Jurkat, Clone E6-1 (cell line): ENCODE results near the gene CYP27A1.
"Not testable (repeated sequence)": the region's sequence is repeated elsewhere in the genome, so short reads cannot be mapped to it uniquely, and the experiment has no call there.

Experiments
- DNase-seq: peaks from one replicate; pipeline ENCODE4 v3.0.0-alpha.2; 2011; ENCODE audit warnings: low read depth, low spot score
- H3K4me3 ChIP-seq: 2 replicates; pipeline ENCODE4 v1.5.1; 2011; ENCODE audit warnings: mild to moderate bottlenecking, low read length, control low read depth, moderate library complexity

Gene CYP27A1

GRCh38 chr2:218761795-218762194, 20.2 kb upstream of the CYP27A1 start:
- no peak for DNase-seq

GRCh38 chr2:218772759-218773158, 9.2 kb upstream of the CYP27A1 start:
- H3K4me3 ChIP-seq, DNase-seq: not testable (repeated sequence)

More at GRCh38 chr2:218761795-218762194, 20.2 kb upstream of the CYP27A1 start:
- H3K4me3 ChIP-seq: no peak overlapping the region

GRCh38 chr2:218773881-218774280, 8.1 kb upstream of the CYP27A1 start:
- DNase-seq: no peak
- H3K4me3 ChIP-seq: no peak overlapping the region

- H3K4me3 ChIP-seq: no peak overlapping the region
- no peak for DNase-seq
These were observed 5.5 kb upstream of the CYP27A1 start for GRCh38 chr2:218776488-218776887.

- no peak for DNase-seq
- H3K4me3 ChIP-seq: no peak overlapping the region
These were observed 4.5 kb upstream of the CYP27A1 start for GRCh38 chr2:218777276-218777990.

GRCh38 chr2:218780046-218780445, 1.9 kb upstream of the CYP27A1 start:
- no peak for DNase-seq
- no peak overlapping the region for H3K4me3 ChIP-seq

GRCh38 chr2:218780851-218781690, 876 bp upstream of the CYP27A1 start:
- DNase-seq: no peak
- no peak overlapping the region for H3K4me3 ChIP-seq

- no peak for DNase-seq
- no peak overlapping the region for H3K4me3 ChIP-seq
These were observed 539 bp downstream of the CYP27A1 start for GRCh38 chr2:218782528-218782844.

GRCh38 chr2:218783688-218784087, 1.7 kb downstream of the CYP27A1 start:
- H3K4me3 ChIP-seq: no peak overlapping the region
- DNase-seq: no peak

GRCh38 chr2:218785103-218785502, 3.2 kb downstream of the CYP27A1 start:
- no peak overlapping the region for H3K4me3 ChIP-seq
- DNase-seq: no peak

GRCh38 chr2:218786133-218786532, 4.2 kb downstream of the CYP27A1 start:
- DNase-seq: no peak
- no peak overlapping the region for H3K4me3 ChIP-seq

GRCh38 chr2:218788529-218789255, 6.7 kb downstream of the CYP27A1 start:
- no peak overlapping the region for H3K4me3 ChIP-seq
- no peak for DNase-seq

GRCh38 chr2:218792433-218792832, 10.5 kb downstream of the CYP27A1 start:
- H3K4me3 ChIP-seq: no peak overlapping the region
- DNase-seq: no peak

- no peak for DNase-seq
- no peak overlapping the region for H3K4me3 ChIP-seq
These were observed 14.7 kb downstream of the CYP27A1 start for GRCh38 chr2:218796691-218797090.

- DNase-seq: no peak
- no peak overlapping the region for H3K4me3 ChIP-seq
These were observed 17.0 kb downstream of the CYP27A1 start for GRCh38 chr2:218798767-218799504.

- no peak for DNase-seq
These were observed 18.0 kb downstream of the CYP27A1 start for GRCh38 chr2:218799990-218800389.

GRCh38 chr2:218802386-218802994, 20.5 kb downstream of the CYP27A1 start:
- peak; percentile 70 for DNase-seq
- H3K4me3 ChIP-seq: no peak overlapping the region

More at GRCh38 chr2:218799990-218800389, 18.0 kb downstream of the CYP27A1 start:
- H3K4me3 ChIP-seq: no peak overlapping the region

- no peak for DNase-seq
- H3K4me3 ChIP-seq: no peak overlapping the region
These were observed 22.9 kb downstream of the CYP27A1 start for GRCh38 chr2:218804817-218805216.

GRCh38 chr2:218805627-218806026, 23.7 kb downstream of the CYP27A1 start:
- H3K4me3 ChIP-seq: no peak overlapping the region
- no peak for DNase-seq
